Mesenchymal stem cell (in vitro differentiated cells and primary cell): ENCODE measurements around the gene DYNC1I2.
"Not testable (repeated sequence)": the region's sequence is repeated elsewhere in the genome, so short reads cannot be mapped to it uniquely, and the experiment has no call there.

Experiments
- DNase-seq: peaks from one replicate; pipeline ENCODE4 v3.0.0-alpha.2; 2013
- H2AFZ ChIP-seq: one replicate; pipeline ENCODE4 v1.6.1; 2013; ENCODE audit warnings: low read depth, mild to moderate bottlenecking, control low read depth, inconsistent platforms, low read length, moderate library complexity
- H2AK5ac ChIP-seq: 2 replicates; pipeline ENCODE4 v1.6.1; 2013; ENCODE audit warnings: low read length, moderate library complexity, mild to moderate bottlenecking, inconsistent platforms; ENCODE audit not compliant: severe bottlenecking
- H2BK120ac ChIP-seq: one replicate; pipeline ENCODE4 v1.6.1; 2013; ENCODE audit warnings: low read depth, mild to moderate bottlenecking, inconsistent platforms, low read length, moderate library complexity
- H2BK12ac ChIP-seq, 2 experiments: one replicate each; pipeline ENCODE4 v1.6.1; 2013; ENCODE audit warnings: inconsistent platforms in 2 of 2, low read length in 2 of 2, mild to moderate bottlenecking in 2 of 2, moderate library complexity in 2 of 2, control low read depth in 1 of 2
- H2BK15ac ChIP-seq: one replicate; pipeline ENCODE4 v1.6.1; 2013; ENCODE audit warnings: mild to moderate bottlenecking, low read depth, inconsistent platforms; ENCODE audit not compliant: poor library complexity, severe bottlenecking
- H2BK5ac ChIP-seq: 2 replicates; pipeline ENCODE4 v1.6.1; 2013; ENCODE audit warnings: low read depth, mild to moderate bottlenecking, low read length, control low read depth, inconsistent platforms; ENCODE audit not compliant: poor library complexity, severe bottlenecking
- H3K14ac ChIP-seq, 2 experiments: one replicate each; pipeline ENCODE4 v1.6.1; 2013; ENCODE audit warnings: inconsistent platforms in 2 of 2, low read length in 2 of 2, control low read depth in 1 of 2, mild to moderate bottlenecking in 1 of 2, moderate library complexity in 1 of 2
- H3K18ac ChIP-seq, 2 experiments: one replicate each; pipeline ENCODE4 v1.6.1; 2013; ENCODE audit warnings: inconsistent platforms in 2 of 2, low read length in 2 of 2, control low read depth in 1 of 2, low read depth in 1 of 2, mild to moderate bottlenecking in 1 of 2
- H3K23ac ChIP-seq, 2 experiments: one replicate each; pipeline ENCODE4 v1.6.1; 2013; ENCODE audit warnings: inconsistent platforms in 2 of 2, low read length in 2 of 2, mild to moderate bottlenecking in 2 of 2, moderate library complexity in 2 of 2, control low read depth in 1 of 2
- H3K27ac ChIP-seq: 2 replicates; pipeline ENCODE4 v1.5.1; 2013; ENCODE audit warnings: mild to moderate bottlenecking, moderate library complexity, low read length, control low read depth, inconsistent platforms; ENCODE audit not compliant: poor library complexity, severe bottlenecking
- H3K27me3 ChIP-seq, 2 experiments: 2 replicates each; pipeline versions ENCODE4 v1.6.1 to v1.7.0; 2013; ENCODE audit warnings: low read length in 2 of 2, mild to moderate bottlenecking in 2 of 2, moderate library complexity in 2 of 2, control low read depth in 1 of 2, inconsistent platforms in 1 of 2; ENCODE audit not compliant: control insufficient read depth in 1 of 2, insufficient read depth in 1 of 2
- H3K36me3 ChIP-seq, 2 experiments: 2 replicates each; pipeline versions ENCODE4 v1.6.1 to v1.7.0; 2013; ENCODE audit warnings: low read length in 2 of 2, control low read depth in 1 of 2, inconsistent platforms in 1 of 2, low read depth in 1 of 2, mild to moderate bottlenecking in 1 of 2; ENCODE audit not compliant: insufficient read depth in 2 of 2, control insufficient read depth in 1 of 2
- H3K4ac ChIP-seq, 2 experiments: one replicate each; pipeline ENCODE4 v1.6.1; 2013; ENCODE audit warnings: inconsistent platforms in 2 of 2, low read length in 2 of 2, mild to moderate bottlenecking in 2 of 2, moderate library complexity in 2 of 2, control low read depth in 1 of 2, low read depth in 1 of 2
- H3K4me1 ChIP-seq: 2 replicates; pipeline ENCODE4 v1.6.1; 2013; ENCODE audit warnings: low read depth, low read length, control low read depth; ENCODE audit not compliant: control insufficient read depth, insufficient read depth
- H3K4me2 ChIP-seq: 2 replicates; pipeline ENCODE4 v1.6.1; 2013; ENCODE audit warnings: low read length, mild to moderate bottlenecking, inconsistent platforms; ENCODE audit not compliant: poor library complexity, severe bottlenecking
- H3K4me3 ChIP-seq, 2 experiments: 2 replicates each; pipeline versions ENCODE4 v1.5.1 to v1.7.0; 2013; ENCODE audit warnings: low read length in 2 of 2, mild to moderate bottlenecking in 2 of 2, control low read depth in 1 of 2, low read depth in 1 of 2; ENCODE audit not compliant: insufficient read depth in 1 of 2
- H3K79me1 ChIP-seq: replicated peaks from 2 replicates; pipeline ENCODE4 v1.6.1; 2013; ENCODE audit warnings: mild to moderate bottlenecking, control low read depth, low read length, inconsistent platforms; ENCODE audit not compliant: poor library complexity, severe bottlenecking
- H3K9ac ChIP-seq: 2 replicates; pipeline ENCODE4 v1.7.0; 2013; ENCODE audit warnings: mild to moderate bottlenecking, low read length, moderate library complexity
- H3K9me3 ChIP-seq: 2 replicates; pipeline ENCODE4 v1.7.0; 2013; ENCODE audit warnings: mild to moderate bottlenecking, low read length; ENCODE audit not compliant: control insufficient read depth
- H4K8ac ChIP-seq: one replicate; pipeline ENCODE4 v1.6.1; 2013; ENCODE audit warnings: inconsistent platforms, mild to moderate bottlenecking, low read length, moderate library complexity
- H4K91ac ChIP-seq: one replicate; pipeline ENCODE4 v1.6.1; 2013; ENCODE audit warnings: mild to moderate bottlenecking, low read length, inconsistent platforms
- WGBS: methylation state at CpG from one replicate; pipeline ENCODE4 v1.1.7; 2013; ENCODE audit warnings: mixed read lengths; 5-methylcytosine and 5-hydroxymethylcytosine counted together

DYNC1I2 gene

DNA sequence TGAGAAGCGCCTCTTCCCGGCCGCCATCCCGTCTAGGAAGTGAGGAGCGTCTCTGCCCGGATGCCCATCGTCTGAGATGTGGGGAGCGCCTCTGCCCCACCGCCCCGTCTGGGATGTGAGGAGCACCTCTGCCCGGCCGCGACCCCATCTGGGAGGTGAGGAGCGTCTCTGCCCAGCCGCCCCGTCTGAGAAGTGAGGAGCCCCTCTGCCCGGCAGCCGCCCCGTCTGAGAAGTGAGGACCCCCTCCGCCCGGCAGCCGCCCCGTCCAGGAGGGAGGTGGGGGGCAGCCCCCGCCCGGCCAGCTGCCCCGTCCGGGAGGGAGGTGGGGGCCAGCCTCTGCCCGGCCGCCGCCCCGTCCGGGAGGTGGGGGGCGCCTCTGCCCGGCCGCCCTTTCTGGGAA lies 87.3 kb downstream of the DYNC1I2 start:
- not testable (repeated sequence) for H2AK5ac ChIP-seq, H2BK5ac ChIP-seq, H2BK15ac ChIP-seq, H3K4me3 ChIP-seq, H3K9ac ChIP-seq, H3K14ac ChIP-seq, H3K4ac ChIP-seq, H3K79me1 ChIP-seq, H3K9me3 ChIP-seq, H3K23ac ChIP-seq, H3K4me2 ChIP-seq, H4K91ac ChIP-seq, H2BK120ac ChIP-seq, H3K27me3 ChIP-seq, H3K4me1 ChIP-seq, H3K27ac ChIP-seq, H3K18ac ChIP-seq, H3K36me3 ChIP-seq, H2AFZ ChIP-seq, H2BK12ac ChIP-seq, H4K8ac ChIP-seq, DNase-seq
- over 99% methylated on average over 28 of the region's 35 CpGs for WGBS

DNA sequence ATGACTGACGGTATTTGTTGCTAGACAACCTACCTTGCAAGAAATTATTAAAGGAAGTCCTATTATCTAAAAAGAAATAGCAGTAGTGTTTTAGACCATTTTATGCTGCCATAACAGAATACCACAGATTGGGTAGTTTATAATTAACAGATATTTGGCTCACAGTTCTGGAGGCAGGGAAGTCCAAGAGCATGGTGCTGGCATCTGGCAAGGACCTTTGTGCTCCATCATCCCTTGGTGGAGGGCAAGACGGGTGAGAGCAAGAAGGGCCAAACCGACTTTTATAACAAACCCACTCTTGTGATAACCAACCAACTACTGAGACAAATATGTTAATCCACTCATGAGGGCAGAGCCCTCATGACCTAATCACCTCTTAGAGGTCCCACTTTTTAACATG lies 91.2 kb downstream of the DYNC1I2 start:
- Histone ChIP-seq H2BK15ac (peak overlapping the region; percentile 52), H3K27ac (no peak overlapping the region), H3K14ac (no peak overlapping the region), H3K18ac (no peak overlapping the region), H3K79me1 (peaks cover 1% of the 10 kb centered on the region), H2BK5ac (no peak overlapping the region), H3K4me3 (no peak overlapping the region), H3K4ac (no peak overlapping the region), H2BK12ac (no peak overlapping the region), H3K4me1 (no peaks in the 10 kb centered on the region), H3K9ac (no peak overlapping the region), H3K23ac (no peak overlapping the region), H3K36me3 (peaks cover 0 to 12% of the 10 kb centered on the region in 2 experiments), H2AK5ac (no peak overlapping the region), H4K8ac (no peak overlapping the region), H3K9me3 (peaks cover 6% of the 10 kb centered on the region), H4K91ac (no peak overlapping the region), H3K4me2 (no peak overlapping the region), H3K27me3 (no peaks in the 10 kb centered on the region), H2BK120ac (no peak overlapping the region), H2AFZ (no peak overlapping the region)
- DNase-seq = no peak
- WGBS = 100% methylated on average over 2 of the region's 3 CpGs

DNA sequence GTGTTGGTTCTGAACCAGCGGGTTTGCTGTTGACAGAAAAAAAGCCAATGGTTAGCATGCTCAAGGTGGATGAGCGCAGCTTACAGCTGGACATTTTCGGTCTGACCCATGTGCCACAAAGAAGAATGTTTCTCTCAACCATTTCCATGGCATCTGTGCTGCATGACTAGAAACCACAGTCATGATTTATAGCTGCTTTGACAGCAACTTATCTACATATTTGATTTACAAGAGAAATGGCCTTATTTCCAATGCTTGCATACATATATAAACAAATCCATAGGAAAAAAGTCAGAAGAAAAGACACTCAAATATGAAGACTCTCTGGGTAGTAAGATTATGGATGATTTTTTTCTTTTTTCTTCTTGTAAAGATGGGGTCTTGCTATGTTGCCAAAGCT lies 98.2 kb downstream of the DYNC1I2 start:
- Histone ChIP-seq H2BK5ac (no peak overlapping the region), H2AK5ac (no peak overlapping the region), H3K23ac (no peak overlapping the region), H3K4ac (no peak overlapping the region), H3K27ac (no peak overlapping the region), H3K18ac (no peak overlapping the region), H2AFZ (no peak overlapping the region), H3K4me1 (no peaks in the 10 kb centered on the region), H3K79me1 (no peaks in the 10 kb centered on the region), H3K4me2 (no peak overlapping the region), H3K36me3 (peaks cover 15 to 65% of the 10 kb centered on the region in 2 experiments), H4K8ac (no peak overlapping the region), H3K9ac (no peak overlapping the region), H4K91ac (no peak overlapping the region), H3K4me3 (no peak overlapping the region), H3K27me3 (no peaks in the 10 kb centered on the region), H2BK120ac (no peak overlapping the region), H2BK12ac (no peak overlapping the region), H3K9me3 (no peaks in the 10 kb centered on the region), H2BK15ac (no peak overlapping the region), H3K14ac (no peak overlapping the region)
- DNase-seq = no peak
- 97% methylated on average over 3 of the region's 3 CpGs for WGBS

GRCh38 chr2:171787333-171788072 lies 100.2 kb downstream of the DYNC1I2 start:
- no peaks in the 10 kb centered on the region for H3K4me1 ChIP-seq
- H3K27ac ChIP-seq = no peak overlapping the region
- no peak for DNase-seq
- no peak overlapping the region for H4K8ac ChIP-seq
- H4K91ac ChIP-seq = peak overlapping the region; percentile 8
- H3K27me3 ChIP-seq = no peaks in the 10 kb centered on the region
- H3K23ac ChIP-seq = no peak overlapping the region
- H3K4me3 ChIP-seq = no peak overlapping the region
- H3K4ac ChIP-seq = no peak overlapping the region
- H2BK5ac ChIP-seq = no peak overlapping the region
- no peak overlapping the region for H2BK120ac ChIP-seq
- no peak overlapping the region for H3K9ac ChIP-seq
- no peaks in the 10 kb centered on the region for H3K9me3 ChIP-seq
- no peak overlapping the region for H2BK12ac ChIP-seq
- H3K36me3 ChIP-seq = peaks cover 15 to 77% of the 10 kb centered on the region in 2 experiments
- no peak overlapping the region for H3K4me2 ChIP-seq
- H3K14ac ChIP-seq = no peak overlapping the region
- 87% methylated on average over 10 of the region's 11 CpGs for WGBS
- H3K79me1 ChIP-seq = peaks cover 2% of the 10 kb centered on the region
- H2AFZ ChIP-seq = no peak overlapping the region
- H3K18ac ChIP-seq = no peak overlapping the region
- H2BK15ac ChIP-seq = no peak overlapping the region
- no peak overlapping the region for H2AK5ac ChIP-seq
